HG02759 (cell line): Measurements from ENCODE around the gene MFAP4.

Experiments used
- ATAC-seq: cut with Tn5 transposase; IDR thresholded peaks from one replicate; pipeline ENCODE4 v1.9.1; 2021; ENCODE audit warnings: mild to moderate bottlenecking, moderate library complexity; ENCODE audit not compliant: unreplicated experiment

Gene MFAP4

GRCh38 chr17:19338031-19338990 is 48.7 kb downstream of the MFAP4 start:
- no peak for ATAC-seq

DNA sequence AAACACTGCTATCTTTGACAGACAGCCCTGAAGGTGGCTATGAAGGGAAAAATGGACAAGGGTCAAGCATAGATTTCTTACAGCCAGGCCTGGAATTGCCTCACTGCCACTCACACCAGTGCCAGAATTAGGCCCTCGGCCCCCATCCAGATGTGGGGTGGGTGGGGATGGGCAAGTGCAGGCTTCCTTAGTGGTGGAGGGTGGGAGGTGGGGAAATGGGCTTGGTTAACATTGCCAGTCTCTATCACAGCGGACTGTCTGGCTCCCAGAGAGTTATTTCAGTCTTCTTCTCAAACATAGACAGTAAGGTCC is 49.3 kb downstream of the MFAP4 start:
- ATAC-seq = no peak

DNA sequence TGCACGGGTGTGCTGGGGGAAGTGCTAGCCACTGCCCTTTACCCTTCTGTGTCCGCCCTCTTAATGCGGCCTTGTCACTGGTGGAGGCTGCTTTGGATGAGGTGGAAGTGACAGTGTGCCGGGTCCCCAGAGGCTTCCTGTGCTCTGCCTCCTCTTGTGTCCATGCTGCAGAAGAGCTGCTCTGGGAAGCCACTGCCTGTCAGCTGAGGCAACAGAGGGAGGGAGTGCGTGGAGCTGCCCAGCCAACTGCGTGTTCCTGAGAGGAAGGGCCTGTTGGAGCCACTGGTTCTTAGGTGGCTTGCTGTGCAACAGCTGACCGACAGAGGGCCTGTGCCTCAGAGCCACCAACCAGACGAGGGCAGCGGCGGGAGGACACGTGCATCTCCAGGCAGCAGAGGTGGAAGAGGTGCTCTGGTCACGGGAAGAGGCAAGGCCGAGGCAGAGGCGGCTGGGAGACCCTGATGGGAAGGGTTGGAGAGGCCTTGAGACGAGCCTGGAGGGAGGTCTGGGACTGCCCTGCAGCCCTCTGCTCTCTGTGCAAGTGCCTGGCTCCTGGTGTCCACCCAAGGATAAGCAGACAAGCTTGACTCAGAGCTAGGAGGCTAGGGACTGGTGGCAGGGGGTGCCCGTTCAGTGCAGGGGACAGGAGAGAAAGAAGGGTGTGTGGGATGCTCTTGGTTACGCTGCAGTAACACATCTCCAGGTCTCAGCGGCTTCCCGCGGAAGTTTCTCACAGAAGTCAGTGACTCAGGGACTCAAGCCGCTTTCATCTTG is 49.9 kb downstream of the MFAP4 start:
- no peak for ATAC-seq

DNA sequence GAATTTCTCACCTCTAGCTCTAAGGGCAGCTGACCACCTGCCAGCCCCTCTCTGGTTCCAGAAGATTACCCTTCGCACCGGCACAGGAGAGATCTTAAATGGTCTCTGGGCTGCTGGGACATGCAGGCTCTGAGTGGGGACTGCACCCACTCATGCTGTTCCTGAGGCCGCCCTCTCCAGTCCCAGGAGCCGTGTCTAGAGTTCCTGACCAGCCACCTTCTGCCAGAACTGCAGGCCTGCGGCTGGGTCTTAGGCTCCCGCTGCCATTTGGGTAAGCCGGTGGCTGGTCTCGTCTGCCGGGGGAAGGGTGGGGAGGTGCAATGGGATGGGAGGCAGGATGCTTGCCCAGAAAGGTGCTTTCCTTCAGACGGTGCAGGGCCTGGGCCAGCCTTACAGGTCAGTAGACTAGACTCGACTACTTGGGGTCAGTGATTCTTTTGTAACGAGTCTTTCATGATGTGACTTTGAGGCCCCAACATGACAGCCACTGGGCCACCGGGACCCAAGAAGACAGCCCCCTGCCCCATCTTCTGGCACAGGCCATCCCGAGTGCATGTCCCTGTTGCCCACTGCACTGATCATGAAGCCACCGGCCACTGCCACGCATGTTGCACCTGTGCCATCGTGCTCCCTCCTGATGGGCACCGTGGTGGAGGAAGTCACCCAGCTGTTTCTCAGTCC is 50.9 kb downstream of the MFAP4 start:
- ATAC-seq = no peak

GRCh38 chr17:19334331-19334730 is 52.7 kb downstream of the MFAP4 start:
- no peak for ATAC-seq

DNA sequence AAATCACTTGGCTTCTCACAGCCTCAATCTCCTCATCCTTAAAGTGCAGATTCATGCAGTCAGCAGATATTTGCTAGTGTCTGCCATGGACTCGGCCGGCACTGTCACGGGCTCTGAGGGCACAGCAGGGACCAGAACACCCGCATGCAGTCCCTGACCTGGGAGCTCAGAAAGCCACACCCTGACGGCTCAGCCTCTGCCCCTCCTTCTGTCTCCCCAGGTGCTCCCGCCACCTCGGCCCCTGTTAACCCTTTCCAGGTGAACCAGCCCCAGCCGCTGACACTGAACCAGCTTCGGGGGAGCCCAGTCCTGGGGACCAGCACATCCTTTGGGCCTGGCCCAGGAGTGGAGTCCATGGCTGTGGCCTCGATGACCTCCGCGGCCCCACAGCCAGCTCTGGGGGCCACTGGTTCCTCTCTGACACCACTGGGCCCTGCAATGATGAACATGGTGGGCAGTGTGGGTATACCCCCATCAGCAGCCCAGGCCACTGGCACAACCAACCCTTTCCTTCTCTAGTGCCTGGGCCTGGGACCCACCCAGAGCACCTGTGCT is 53.2 kb downstream of the MFAP4 start:
- ATAC-seq = no peak
